Stimulated activated CD8-positive, alpha-beta memory T cell treated with anti-CD3 and anti-CD28 coated beads, Interleukin-12 subunit alpha, Interleukin-12 subunit beta, amount 100 ng/mL, for 1 hour (primary cell): ENCODE data around the gene ATP11A.
"Not testable (repeated sequence)": the region's sequence is repeated elsewhere in the genome, so short reads cannot be mapped to it uniquely, and the experiment has no call there.

Experiments used
- DNase-seq: peaks from one replicate; pipeline ENCODE4 v3.0.0-alpha.2; 2020; ENCODE audit warnings: low read depth

Gene ATP11A

DNA sequence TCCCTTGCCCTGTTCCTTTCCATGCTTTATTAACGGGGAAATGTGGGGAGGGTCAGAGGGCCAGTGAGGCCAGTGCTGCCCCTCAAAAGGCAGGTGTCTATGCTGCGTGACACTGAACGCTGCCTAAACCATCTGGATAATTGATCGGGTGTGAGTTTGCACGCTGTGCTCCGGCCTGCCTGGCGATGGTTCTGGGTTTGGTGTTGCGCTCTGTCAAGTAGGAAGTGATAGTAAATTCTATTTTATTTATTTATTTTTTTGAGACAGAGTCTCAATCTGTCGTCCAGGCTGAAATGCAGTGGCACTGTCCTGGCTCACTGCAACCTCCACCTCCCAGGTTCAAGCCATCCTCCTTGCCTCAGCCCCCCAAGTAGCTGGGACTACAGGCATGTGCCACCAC lies 86.5 kb downstream of the ATP11A start:
- DNase-seq, result no peak

DNA sequence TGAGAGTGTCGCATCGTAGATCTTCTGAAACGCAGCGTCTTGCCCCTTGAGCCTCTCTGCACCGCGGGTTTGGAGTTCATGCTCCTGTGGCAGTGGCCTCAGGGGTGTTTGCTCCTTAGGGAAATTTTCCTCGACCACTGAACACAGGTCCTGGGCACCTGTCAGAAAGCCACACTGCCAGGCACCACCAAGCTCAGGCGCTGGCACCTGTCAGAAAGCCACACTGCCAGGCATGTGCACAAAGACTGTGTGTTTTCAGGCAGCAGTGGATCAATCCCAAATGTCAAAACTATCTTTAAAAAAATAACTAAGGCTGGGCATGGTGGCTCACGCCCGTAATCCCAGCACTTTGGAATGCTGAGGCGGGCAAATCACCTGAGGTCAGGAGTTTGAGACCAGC lies 87.1 kb downstream of the ATP11A start:
- no peak for DNase-seq

DNA sequence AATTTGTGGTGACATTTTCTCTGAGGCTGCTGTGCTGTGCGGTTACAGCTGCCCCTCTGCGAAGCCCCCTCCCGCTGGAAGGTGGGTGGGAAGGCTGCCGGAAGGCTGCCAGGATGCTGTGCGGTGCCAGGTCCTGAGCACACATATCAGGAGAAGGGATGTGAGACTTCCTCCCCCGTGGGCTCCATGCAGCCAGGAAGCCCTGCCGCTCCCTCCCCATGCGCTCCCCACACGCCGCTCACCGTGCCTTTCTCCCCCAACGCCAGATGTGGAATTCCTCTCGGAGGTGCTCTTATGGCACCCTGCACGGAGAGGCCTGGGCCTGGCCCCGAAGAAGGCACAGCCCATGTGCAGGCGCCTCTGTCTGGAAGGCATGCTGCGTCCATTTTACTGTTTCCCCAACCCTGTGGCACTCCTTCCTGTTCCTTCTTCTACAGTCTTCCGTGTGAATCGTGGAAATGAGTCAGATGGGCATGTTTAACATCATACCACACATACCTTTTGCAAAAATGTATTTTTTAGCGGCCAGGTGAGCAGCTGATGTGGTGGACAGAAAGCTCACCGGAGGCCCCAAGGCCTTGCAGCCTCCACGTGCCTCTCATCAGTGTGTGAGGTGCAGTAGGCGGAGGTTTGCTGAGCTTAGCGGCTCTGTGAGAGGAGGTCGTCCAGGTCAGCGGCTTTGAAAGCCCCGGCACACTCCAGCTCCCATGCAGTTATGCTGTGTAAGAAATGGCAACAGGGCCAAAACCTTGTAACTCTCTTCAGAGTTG lies 88.0 kb downstream of the ATP11A start:
- DNase-seq, result no peak

DNA sequence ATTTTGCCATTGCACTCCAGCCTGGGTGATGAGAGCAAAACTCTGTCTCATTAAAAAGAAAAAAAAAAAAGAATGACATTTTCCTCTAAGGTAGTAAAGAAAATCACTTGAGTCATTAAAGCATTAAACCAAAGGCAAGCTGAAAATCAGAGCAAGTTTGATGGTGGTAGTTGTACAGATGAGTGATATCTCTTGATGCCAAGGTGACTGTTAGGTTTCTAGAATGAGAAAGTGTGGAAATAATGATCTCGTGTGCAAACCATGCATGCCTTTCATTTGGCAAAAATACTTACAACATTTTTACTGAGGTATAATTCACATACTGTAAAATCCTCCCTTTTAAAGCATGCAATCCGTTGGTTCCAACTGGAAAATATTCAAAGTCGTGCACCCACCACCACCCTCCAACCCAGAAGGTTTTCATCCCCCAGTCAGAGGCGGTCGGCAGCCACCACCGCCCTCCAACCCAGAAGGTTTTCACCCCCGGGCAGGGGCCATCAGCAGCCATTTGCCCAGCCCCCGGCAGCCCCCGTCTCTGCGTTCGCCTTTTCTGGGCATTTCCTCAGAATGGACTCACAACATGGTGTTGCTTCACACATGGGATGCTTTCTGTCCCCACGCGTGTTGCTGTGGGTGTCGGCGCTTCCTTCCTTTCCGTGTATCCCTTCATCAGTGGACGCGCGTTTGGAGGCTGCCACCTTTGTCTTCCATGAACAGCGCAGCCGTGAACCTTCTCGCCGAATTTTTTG lies 90.2 kb downstream of the ATP11A start:
- DNase-seq, result no peak

DNA sequence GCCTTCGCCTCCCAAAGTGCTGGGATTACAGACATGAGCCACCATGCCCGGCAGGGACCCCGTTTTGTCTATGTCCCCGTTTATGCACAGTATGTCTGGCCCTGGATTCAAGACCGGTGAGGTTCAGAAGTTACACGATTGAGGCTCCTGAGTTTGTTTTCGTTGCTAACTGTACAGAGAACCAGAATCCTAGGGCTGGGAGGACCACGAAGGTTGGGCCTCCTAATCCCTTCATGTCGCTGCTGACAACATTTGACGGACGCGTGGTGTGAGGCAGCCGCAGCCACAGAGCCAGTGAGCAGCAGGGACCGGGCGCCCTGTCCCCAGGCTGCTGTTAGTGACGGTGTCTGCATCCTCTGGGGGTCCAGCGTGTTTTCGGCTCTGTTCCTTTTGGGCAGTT lies 91.4 kb downstream of the ATP11A start:
- no peak for DNase-seq

DNA sequence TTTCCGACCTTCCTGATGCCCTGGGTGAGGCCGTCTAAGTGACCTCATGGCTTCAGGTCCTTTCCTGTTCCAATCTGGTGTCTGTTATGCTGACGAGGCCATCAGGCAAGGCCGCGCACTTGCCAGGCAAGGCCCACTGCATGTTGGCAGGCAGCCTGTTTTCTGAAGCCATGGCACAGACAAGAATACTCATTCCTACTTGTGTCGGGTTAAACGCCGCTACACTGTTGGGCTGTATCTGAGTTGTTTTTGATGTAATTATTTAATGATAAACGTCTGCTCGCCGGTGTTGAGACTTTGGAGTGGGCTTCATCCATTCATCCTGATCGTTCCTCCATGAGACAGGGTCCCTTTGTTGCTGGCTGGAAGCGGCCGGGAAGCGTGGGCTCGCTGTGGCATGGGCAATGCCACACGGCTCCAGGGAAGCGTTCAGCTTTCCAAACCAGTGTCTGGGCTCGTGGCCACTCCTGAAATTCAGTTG lies 92.1 kb downstream of the ATP11A start:
- DNase-seq, result no peak

DNA sequence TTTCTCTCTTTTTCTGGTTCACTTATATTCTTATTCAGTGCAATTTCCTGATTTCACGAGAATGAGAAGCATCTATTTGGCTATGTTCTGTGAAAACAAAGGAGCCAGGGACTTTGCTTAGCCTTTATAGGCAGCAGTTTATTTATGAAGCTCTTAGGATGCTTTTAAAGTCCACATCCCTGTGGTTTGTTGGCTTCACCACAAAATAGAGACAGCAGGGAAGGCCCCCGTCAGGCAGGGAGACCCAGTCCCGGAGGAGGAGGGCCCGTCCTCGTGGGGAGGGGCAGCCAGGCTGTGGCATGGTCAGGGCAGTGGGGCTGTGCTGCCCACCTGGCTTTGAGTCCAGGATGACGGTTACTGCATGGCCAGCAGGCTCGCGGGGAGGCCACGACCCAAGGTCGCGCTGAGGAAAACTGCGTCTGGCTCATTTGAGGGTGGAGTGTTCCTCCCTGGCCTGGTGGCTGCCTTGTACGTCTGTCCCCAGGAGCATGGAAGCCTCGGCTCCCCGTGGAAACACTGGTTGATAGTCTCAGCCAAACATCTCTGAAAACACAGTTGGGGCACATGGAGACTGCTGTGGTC lies 92.7 kb downstream of the ATP11A start:
- no peak for DNase-seq

DNA sequence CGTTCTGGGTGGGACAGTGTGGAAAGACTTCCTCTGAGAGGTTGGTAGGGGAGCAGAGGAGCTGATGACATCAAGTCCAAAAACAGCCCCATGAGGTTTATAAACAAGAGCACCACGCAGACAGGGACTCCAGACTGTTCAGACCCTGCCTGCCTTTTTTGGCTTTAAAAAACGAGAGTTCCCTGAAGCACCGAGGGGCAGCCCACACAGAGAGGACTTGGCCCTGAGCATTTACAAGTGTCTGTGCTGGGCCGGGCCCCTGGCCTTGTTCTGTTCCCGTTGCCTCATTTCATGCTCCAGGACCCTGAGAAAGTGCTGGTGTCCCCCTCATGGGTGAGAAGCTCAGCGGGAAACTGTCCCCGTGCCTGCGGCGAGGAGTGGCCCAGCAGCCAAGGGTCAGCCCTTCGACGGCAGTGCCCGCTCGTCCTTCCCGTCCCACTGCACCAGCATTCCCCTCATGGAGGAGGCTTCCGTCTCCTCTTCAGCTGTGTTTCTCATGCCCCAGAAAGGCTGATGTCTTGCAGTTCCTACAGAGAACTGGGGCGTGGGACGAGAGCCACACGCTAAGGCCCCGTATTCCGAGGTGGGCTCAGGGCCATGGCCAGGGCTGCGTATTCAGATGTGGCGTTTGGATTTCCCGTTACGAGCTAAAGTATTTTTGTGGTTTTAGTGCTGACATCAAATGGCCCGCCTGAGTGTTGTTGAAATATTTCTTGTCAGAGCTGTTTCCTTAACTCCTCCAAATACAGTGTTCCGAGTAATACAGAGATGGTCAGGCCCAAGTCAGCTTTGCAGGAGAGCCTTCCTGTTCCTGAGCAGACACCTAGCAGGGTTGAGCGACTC lies 93.5 kb downstream of the ATP11A start:
- no peak for DNase-seq

DNA sequence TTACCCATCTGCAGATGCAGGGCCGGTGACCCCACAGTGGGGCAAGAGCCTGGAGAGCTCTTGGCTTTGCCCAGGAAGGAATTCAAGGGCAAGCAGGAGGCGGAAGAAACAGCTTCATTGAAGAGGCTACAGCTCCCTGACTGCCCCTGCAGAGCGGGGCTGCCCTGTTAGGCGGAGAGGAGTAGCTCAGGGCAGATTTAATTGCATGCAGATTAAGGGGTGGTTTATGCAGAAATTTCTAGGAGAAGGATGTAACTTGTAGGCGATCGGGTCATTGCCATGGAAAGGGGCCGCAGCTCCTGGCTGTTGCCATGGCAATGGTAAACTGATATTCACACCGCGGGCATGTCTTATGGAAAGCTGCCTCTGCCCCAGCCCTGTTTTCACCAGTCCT lies 94.1 kb downstream of the ATP11A start:
- no peak for DNase-seq

DNA sequence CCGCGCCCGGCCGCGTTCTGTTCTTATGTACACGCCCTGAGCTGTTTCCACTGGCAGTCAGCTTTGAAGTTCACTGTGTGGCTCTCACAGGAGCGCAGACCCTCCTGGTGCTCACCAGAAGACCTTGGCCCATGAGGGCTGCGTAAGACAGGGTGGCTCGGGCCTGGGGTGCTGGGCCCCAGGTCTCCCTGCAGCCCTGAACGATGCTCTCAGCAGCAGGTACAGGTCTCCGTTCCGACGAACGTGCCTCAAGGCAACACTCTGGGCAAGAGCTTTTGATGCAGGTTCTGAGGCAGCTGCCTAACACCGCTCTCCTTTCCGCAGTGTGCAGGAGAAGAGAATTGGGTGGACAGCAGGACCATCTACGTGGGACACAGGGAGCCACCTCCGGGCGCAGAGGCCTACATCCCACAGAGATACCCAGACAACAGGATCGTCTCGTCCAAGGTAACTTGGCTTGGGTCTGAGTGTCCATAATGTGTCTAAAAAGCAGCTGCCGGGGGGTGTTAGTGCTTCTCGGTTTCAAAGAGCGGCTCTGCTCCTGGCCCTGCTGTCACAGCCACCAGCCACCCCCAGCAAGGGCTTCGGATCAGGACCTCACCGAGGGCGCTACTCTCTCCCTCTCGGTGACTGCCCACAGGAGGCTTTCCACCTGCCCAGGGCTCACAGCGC lies 95.1 kb downstream of the ATP11A start:
- no peak for DNase-seq

DNA sequence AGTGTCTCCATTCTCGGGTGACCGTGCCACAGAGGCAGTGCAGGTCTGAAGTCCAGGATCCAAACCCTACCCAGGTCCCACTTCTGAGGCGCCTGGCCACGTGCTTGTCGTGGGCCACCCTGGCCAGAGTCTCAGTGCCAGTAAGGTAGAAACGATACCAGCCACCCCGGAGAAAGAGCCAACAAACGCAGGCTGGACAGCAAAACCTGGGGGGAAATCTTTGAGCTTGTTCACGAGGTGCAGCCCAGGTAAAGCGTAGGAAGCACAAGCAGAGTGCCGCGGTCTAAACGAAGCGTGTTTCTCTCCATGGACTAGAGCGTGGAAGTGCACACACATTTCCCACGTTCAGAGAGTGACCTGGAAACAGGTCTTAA lies 95.6 kb downstream of the ATP11A start:
- DNase-seq, result no peak

DNA sequence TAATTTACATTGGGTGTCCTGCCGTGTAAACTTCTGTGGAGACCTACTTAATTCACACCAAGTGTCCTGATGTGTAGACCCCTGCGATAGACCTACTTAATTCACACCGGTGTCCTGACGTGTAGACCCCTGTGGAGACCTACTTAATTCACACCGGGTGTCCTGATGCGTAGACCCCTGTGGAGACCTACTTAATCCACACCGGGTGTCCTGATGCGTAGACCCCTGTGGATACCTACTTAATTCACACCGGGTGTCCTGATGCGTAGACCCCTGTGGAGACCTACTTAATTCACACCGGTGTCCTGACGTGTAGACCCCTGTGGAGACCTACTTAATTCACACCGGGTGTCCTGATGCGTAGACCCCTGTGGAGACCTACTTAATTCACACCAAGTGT lies 97.0 kb downstream of the ATP11A start:
- not testable (repeated sequence) for DNase-seq

DNA sequence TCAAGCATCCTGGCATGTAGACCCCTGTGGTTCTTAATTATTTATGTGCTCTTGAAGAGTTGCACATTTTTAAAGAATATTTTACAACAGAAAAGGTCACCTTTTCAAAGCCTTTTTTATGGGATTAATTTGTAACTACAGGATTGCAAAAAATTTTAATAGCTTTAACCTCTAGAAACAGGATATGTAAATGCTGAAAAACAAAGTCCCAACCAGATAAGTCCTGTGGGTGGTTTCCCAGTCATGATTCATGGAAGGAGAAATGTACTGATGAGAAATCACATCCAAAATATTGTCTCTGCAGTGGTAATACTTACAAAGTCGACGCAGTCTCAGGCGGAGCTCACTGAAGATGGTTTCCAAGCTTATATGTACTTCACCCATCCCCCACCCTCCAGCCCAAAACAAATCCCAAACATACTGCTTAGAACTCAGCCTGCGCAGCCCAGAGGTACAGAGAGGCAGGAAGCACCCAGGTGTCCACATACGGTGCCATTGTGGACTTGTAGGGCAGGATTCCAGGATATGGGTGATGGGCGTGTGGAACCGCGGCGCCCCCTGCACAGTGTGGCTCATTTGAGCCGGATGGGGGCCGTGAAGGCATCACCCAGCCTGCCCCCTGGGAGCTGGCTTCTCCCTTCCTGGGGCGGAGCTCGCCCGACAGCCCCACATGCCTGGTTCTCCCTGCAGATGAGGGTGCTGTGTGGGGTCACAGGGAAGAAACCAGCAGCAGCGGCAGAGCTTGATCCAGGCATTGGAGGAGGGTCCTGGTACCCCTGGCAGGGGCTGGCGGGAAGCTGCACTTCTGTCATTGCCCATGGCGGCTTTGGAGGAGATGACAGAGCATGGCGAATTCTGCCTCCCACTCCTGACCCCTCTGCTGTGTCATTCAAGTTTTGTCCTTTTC lies 101.2 kb downstream of the ATP11A start:
- DNase-seq, result no peak

DNA sequence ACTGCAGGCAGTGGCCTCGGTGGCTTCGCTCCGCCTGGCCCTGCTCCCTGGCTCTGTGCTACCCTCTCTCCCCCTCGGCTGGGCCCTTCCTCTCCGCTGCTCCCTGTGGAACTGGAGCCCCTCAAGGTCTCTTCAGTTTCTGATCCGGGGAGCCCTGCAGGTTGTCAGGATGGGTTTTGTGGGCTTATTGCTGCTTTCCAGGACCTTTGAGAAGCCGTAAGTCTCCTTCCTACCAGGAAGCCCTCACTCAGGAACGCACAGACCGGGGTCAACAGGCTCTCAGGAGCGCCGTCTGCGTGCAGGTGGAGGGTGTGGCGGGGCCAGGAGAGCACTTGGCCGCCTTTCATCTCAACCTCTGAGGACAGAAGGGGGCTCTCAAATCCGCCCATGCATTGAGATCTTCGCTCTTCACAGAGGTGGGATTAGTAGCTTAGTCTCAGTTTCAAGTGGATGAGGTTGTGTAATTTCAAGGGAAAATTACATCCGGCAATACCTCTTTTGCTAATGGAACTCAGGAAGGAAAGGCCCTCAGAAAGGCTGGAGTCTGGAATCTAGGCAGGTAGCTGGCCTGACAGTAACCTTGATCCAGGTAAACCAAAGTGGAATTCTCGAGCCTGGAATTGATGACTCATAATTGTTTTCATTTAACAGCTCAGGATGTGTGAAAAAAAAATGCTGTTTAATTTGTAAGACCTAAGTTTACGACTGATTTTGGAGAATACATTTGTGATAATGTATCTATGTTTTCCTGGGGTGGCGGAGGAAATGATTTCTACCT lies 102.0 kb downstream of the ATP11A start:
- no peak for DNase-seq

DNA sequence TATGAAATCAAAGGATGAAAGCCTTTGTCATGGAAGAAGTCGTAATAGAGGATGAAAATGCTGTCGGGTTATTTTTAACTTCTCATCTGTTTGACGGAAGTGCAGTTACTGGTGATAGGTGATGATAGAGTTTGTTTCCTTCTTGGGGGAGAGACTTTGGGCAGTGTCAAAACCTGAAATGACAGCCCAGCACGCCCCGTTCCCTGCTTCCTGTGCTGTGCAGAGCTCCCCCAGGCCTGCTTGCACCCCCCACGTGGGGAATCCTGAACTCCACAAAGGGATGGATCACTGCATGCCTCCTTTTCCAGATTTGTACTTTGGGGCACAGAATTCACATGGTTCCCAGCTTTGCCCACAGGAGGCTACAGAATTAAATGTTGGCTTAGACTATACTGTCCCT lies 102.7 kb downstream of the ATP11A start:
- no peak for DNase-seq

DNA sequence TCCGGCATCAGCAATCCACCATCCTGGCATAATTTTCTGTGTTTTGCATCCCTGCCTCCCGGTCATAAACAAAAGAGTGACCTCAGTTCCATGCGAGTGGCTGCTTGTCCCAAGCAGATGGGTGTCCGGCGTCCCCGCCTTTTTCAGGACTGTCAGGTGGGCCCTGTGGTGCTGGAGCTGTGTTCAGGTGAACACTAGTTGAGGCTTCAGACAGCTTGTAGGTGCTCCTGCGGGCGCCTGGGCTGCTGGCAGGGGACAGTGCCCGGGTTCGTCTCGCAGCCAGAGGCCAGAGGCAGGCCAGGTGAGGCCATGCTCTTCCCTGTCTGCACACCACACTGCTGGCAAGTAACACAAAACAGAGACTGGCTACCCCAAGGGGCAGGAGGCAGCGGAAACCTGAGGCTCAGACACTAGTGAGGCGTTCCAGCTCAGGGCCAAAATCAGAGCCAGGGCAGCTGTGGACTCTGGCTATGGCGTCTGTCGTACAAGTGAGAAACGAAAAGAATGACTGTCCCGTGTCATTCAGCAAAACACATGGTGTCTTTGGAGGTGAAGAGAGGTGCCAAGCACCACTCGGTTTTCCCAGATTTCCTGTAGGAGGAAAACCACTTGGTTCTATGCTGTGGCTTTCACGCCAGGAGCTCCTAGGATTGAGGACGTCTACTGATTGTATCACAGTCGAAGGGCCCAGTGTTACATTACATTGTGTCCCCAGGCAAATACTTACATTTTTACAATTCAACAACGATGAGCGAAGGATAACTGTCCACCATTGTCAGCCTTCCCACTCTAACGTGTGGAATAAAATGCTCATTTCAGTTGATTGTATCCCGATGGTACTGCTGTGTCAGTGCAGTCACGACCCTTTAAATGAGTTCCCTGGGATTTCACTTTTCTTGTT lies 104.0 kb downstream of the ATP11A start:
- no peak for DNase-seq

DNA sequence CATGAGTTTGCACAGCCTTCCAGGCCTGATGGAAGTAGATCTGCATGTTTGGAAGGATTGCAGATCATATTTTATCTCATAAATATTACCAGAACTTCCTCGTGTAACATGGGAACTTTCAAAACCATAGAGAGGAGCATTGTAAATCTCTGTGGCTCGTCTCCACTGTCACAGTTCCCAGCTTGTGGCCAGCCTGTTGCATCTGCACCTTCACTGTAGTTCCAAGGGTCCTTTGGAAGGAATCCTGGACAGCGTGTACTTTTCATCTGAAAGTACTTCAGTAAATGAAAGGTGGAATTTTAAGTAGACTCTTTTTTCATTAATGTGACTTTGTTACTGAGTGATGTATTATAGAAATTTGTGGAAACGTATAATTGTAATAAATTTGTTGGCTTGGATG lies 105.4 kb downstream of the ATP11A start:
- DNase-seq, result no peak

DNA sequence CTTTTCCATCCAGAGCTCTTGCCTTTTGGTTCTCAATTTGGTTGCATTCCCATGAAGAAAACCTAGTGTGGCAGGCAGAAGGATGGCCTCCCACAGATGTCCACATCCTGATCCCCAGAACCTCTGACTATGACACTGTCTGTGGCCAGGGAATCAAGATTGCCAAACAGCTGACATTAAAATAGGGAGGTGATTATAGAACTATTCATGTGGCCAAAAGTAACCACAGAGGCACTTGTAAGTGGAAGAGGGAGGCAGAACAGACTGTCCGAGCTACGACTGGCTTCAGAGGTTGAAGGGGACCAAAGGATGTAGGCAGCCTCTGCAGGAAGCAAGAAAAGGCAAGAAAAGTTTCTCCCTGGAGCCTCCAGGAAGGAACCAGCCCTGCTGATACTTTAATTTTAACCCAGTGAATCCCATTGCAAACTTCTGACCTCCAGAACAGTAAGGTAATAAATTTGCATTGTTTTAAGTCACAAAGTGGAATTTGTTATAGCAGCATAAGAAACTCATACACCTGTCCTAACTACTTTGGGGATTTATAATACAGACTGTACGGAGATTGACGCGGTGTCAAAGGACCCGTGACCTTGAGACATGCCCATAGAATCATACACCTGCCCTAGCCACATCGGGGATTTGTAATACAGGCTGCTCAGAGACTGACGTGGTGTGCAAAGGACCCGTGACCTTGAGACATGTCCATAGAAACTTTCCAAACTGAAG lies 106.5 kb downstream of the ATP11A start:
- no peak for DNase-seq
